ENCODE results near the gene PGAP2. TPM values are rescaled to one million over a fixed set of nuclear protein-coding genes. Genes with fewer than 3 reads are reported as not detected.
A peak's percentile ranks its signal among the peaks of the same experiment; 100 is the strongest.

Gene PGAP2
- total and polyA plus RNA-seq, 2 donors (not counting 3 experiments of a cell fraction or from before 2014, with no cell fraction given): 18.3 to 34.1 TPM

GRCh38 chr11:3840004-3840869 lies 31.9 kb downstream of the PGAP2 start:
- Histone ChIP-seq H3K4me2 (ENCODE audit: insufficient read depth, low read length) (peak overlapping the region; percentile 96), H3K9me3 (replicated peaks; ENCODE audit: control insufficient read depth, insufficient read depth, low read length) (no peaks in the 10 kb centered on the region), H3K4me1 (ENCODE audit: control insufficient read depth, extremely low read depth, insufficient read depth, low read length) (peaks cover 35% of the 10 kb centered on the region), H3K4me3 (replicated peaks in 1 of 3; ENCODE audit: insufficient read depth in 1 of 3, low read depth in 1 of 3, low read length in 3 of 3) (peak overlapping the region; percentile 50 to 93 (median 81)), H4K20me1 (replicated peaks; ENCODE audit: control insufficient read depth, extremely low read depth, insufficient read depth, low read length) (no peaks in the 10 kb centered on the region), H3K27me3 (ENCODE audit: control insufficient read depth in 2 of 2, insufficient read depth in 2 of 2, low read length in 2 of 2) (no peaks in the 10 kb centered on the region), H3K9ac (replicated peaks; ENCODE audit: extremely low read depth, insufficient read depth, low read length) (peak overlapping the region; percentile 66), H3K9me1 (replicated peaks; ENCODE audit: control insufficient read depth, extremely low read depth, insufficient read depth, low read length) (no peaks in the 10 kb centered on the region), H3K27ac (ENCODE audit: insufficient read depth, low read depth, low read length) (no peak overlapping the region), H2AFZ (ENCODE audit: low read depth, low read length) (peak overlapping the region; percentile 50), H3K79me2 (ENCODE audit: control insufficient read depth, insufficient read depth, low read length) (peaks cover 46% of the 10 kb centered on the region), H3K36me3 (ENCODE audit: control insufficient read depth in 2 of 2, extremely low read depth in 1 of 2, insufficient read depth in 2 of 2, low read length in 2 of 2) (no peaks in the 10 kb centered on the region)
- BruUV-seq (replicated peaks): no TSS peak
- ChIA-PET CTCF (interaction anchor here (0.8 to 5.5 kb wide), 16 partner anchors 9 to 245 kb away, joined by 3 to 88 read pairs (median 6); partner anchors contain the start of genes NUP98, PGAP2 and STIM1), POLR2A (interaction anchor here (0.7 to 0.9 kb wide), 3 partner anchors 25 to 42 kb away, joined by 3 to 4 read pairs (median 4); no protein-coding TSS in a partner anchor)
- TF ChIP-seq MAX (IDR thresholded peaks at IDR 0.05; ENCODE audit: insufficient read depth, insufficient read length) (no peak), CTCF (IDR thresholded peaks at IDR 0.05; ENCODE audit: extremely low read depth in 1 of 2, insufficient read depth in 1 of 2, low read depth in 1 of 2, low read length in 2 of 2) (no peak), JUN (IDR thresholded peaks at IDR 0.05; ENCODE audit: borderline replicate concordance, insufficient read depth, insufficient read length, low read depth) (no peak), MYC (IDR thresholded peaks at IDR 0.05; ENCODE audit: low read depth, low read length) (no peak), GATA2 (IDR thresholded peaks at IDR 0.05; ENCODE audit: insufficient read depth, insufficient read length, low read depth, low read length) (no peak), EZH2 (IDR thresholded peaks at IDR 0.05; ENCODE audit: borderline replicate concordance, low read depth, low read length, severe bottlenecking) (no peak), POLR2A (IDR thresholded peaks at IDR 0.05; ENCODE audit: low read depth, low read length) (no peak), FOS (IDR thresholded peaks at IDR 0.05; ENCODE audit: borderline replicate concordance, insufficient read depth, low read length) (no peak), POLR2AphosphoS5 (IDR thresholded peaks at IDR 0.05; ENCODE audit: insufficient read depth, low read depth, low read length) (no peak)
- dilution Hi-C loops (cut with MboI; ENCODE audit: extremely low pct_ligation_motif_present, low sequenced_read_pairs): no loop called here
- DNase-seq (ENCODE audit: low read depth, low spot score): peak; percentile 60
- intact Hi-C loops (cut with micrococcal nuclease): no loop called here
- FAIRE-seq: peak; percentile 40

Measured in endothelial cell of umbilical vein (primary cell).